Measurements from ENCODE around the gene DOP1A.

GRCh38 chr6:83097675-83098074 lies 30.2 kb downstream of the DOP1A start:
- TF ChIP-seq YY1 (IDR thresholded peaks at IDR 0.05; ENCODE audit: insufficient read depth, insufficient read length) (no peak), ZNF274 (IDR thresholded peaks at IDR 0.05; ENCODE audit: low read depth, low read length) (no peak)
